Lung (tissue), 12 donors: ENCODE measurements around the gene ITPK1. TPM values are rescaled to one million over a fixed set of nuclear protein-coding genes. Genes with fewer than 3 reads are reported as not detected.

ENCODE experiments used
- ATAC-seq: fragments of 200-7000 bp; cut with Tn5 transposase; one replicate; pipeline ENCODE4 v1.9.1; 2020; ENCODE audit warnings: moderate number of reproducible peaks; ENCODE audit not compliant: insufficient read depth, low FRiP score
- DNase-seq, 3 donors: peaks; one replicate each; pipeline ENCODE4 v3.0.0-alpha.2; 2013 to 2017
- H3K27ac ChIP-seq, 2 donors: one replicate each; pipeline ENCODE4 v1.5.1; 2013; ENCODE audit warnings: mild to moderate bottlenecking in 2 of 2, moderate library complexity in 2 of 2, control low read depth in 1 of 2, inconsistent platforms in 1 of 2, low read depth in 1 of 2, low read length in 1 of 2
- H3K27me3 ChIP-seq, 3 donors: one replicate each; pipeline ENCODE4 v1.5.1; 2013; ENCODE audit warnings: low read length in 2 of 3; ENCODE audit not compliant: control insufficient read depth in 3 of 3, insufficient read depth in 3 of 3
- H3K36me3 ChIP-seq, 4 donors: one replicate each; pipeline ENCODE4 v1.5.1; 2013; ENCODE audit warnings: low read length in 4 of 4, mild to moderate bottlenecking in 1 of 4, moderate library complexity in 1 of 4; ENCODE audit not compliant: control insufficient read depth in 4 of 4, insufficient read depth in 4 of 4
- H3K4me1 ChIP-seq, 5 donors: one replicate each; pipeline ENCODE4 v1.5.1; 2013; ENCODE audit warnings: low read length in 5 of 5, mild to moderate bottlenecking in 2 of 5, moderate library complexity in 1 of 5; ENCODE audit not compliant: control insufficient read depth in 5 of 5, insufficient read depth in 5 of 5
- H3K4me3 ChIP-seq: one replicate; pipeline ENCODE4 v1.5.1; 2013; ENCODE audit warnings: mild to moderate bottlenecking, control low read depth, moderate library complexity
- H3K9ac ChIP-seq, 2 donors: one replicate each; pipeline ENCODE4 v1.5.1; 2013; ENCODE audit warnings: low read length in 2 of 2, control low read depth in 1 of 2; ENCODE audit not compliant: insufficient read depth in 1 of 2
- H3K9me3 ChIP-seq, 4 donors: one replicate each; pipeline ENCODE4 v1.5.1; 2013; ENCODE audit warnings: low read length in 3 of 4, mild to moderate bottlenecking in 1 of 4, moderate library complexity in 1 of 4; ENCODE audit not compliant: control insufficient read depth in 4 of 4, insufficient read depth in 3 of 4
- WGBS, 2 donors: extraction: QIAGEN DNeasy Blood & Tissue Kit; methylation state at CpG; one replicate each; pipeline ENCODE4 v1.1.7; 2013; 5-methylcytosine and 5-hydroxymethylcytosine counted together
- polyA plus RNA-seq, 2 donors: library from polyadenylated mRNA; stranded (reverse); fragments of 200-250 nt; gene quantifications; one replicate each; pipeline ENCODE4 v1.2.1, GENCODE V29; 2013
- total RNA-seq, 2 donors: library from RNA; depleted of rRNA in 1 of 2; stranded (reverse); fragments of >200 nt in 1 of 2; gene quantifications; one replicate each; pipeline ENCODE4 v1.2.1, GENCODE V29; 2014 to 2021
- TF ChIP-seq, protein P1 (sequence below): IDR thresholded peaks from 2 replicates; pipeline ENCODE4 v1.5.1; 2012; ENCODE audit warnings: mild to moderate bottlenecking; ENCODE audit errors: control extremely low read depth, extremely low read depth
- donor health status: control.
- donor health status: control.
- donor health status: Bipolar disorder and iron deficiency.
- donor health status: healthy.
- donor health status: DM: yes; HTN: yes; CAD: no.

The ITPK1 gene
- total and polyA plus RNA-seq, 4 donors, result 17.5 to 99.4 (median 45.3) TPM

DNA sequence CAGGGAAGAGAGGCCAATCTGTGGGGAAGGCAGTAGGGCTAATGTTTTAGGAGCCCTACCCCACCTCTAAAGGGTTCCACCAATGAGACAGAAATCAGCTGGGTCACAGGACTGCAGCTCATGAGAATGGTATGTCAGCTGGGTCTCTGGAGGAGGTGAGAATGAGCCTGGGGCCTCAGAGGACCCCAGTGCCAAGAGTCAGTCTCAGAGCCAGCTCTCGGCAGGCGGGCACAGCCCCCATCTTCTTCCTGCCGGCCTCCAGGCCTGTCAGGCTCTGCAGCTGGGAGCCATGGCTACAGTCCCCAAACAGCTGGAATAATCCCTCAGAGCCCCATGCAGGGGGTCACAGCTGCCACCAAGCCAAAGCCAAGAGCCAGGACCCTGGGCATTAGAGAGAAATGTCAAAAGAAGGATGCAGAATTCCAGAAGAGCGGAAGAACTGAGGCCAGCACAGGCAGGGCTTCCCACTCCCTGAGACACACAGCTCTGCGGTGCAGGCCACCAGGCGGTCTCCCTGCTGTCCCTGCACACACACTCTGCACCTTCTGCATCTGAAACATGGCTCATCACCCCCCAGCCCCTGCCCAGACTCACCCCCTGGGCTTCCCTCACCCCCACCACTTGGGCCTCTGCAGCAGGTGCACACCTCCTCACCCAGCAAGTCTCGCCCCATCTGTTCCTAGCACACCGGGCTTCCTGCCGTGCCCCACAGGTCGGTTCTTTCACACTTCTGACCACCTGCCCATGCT is 26.0 kb downstream of the ITPK1 start:
- WGBS, 2 donors, result 83 to 89% methylated on average over 10 of the region's 10 CpGs
- Histone ChIP-seq H3K4me3 (no peak overlapping the region), H3K27ac (no peak overlapping the region), H3K9me3 (peaks cover 0 to 3% (median under 1%) of the 10 kb centered on the region in 4 donors), H3K36me3 (no peaks in the 10 kb centered on the region), H3K9ac (no peak overlapping the region), H3K27me3 (no peaks in the 10 kb centered on the region), H3K4me1 (peaks cover 0 to 20% (median 10%) of the 10 kb centered on the region in 5 donors)
- ATAC-seq (no peak), DNase-seq (no peak)
- TF ChIP-seq, protein P1, sequence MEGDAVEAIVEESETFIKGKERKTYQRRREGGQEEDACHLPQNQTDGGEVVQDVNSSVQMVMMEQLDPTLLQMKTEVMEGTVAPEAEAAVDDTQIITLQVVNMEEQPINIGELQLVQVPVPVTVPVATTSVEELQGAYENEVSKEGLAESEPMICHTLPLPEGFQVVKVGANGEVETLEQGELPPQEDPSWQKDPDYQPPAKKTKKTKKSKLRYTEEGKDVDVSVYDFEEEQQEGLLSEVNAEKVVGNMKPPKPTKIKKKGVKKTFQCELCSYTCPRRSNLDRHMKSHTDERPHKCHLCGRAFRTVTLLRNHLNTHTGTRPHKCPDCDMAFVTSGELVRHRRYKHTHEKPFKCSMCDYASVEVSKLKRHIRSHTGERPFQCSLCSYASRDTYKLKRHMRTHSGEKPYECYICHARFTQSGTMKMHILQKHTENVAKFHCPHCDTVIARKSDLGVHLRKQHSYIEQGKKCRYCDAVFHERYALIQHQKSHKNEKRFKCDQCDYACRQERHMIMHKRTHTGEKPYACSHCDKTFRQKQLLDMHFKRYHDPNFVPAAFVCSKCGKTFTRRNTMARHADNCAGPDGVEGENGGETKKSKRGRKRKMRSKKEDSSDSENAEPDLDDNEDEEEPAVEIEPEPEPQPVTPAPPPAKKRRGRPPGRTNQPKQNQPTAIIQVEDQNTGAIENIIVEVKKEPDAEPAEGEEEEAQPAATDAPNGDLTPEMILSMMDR, result no peak

DNA sequence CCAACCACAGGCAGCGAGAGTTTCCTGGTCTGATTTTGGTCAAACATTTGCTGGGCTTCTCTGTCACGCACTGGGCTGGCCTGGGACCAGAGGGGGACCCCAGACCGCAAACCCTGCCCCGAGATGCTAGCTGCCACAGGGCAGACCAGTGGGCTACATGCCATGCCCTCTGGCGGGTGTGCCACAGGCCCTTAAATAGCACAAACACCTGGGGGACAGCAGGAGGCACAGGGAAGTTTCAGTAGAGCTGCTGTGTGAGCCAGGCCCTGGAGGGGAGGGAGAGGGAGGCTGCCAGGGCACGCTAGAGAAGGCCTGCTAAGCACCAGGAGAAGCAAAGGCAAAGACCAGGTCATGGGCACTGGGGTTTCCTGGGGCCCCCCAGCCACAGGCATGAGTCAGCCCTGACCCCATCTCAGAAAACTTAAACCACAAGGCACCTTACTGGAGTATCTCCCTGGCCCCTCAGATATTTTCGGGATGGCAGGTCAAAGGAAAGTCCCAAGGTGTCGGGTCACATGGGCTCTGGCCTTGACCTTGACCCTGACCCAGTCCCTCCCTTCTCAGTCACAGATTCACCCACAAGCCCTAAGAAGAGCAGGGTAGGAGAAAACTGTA is 29.2 kb downstream of the ITPK1 start:
- H3K36me3 ChIP-seq, result no peaks in the 10 kb centered on the region
- H3K9ac ChIP-seq, result no peak overlapping the region
- TF ChIP-seq, protein P1, result no peak

DNA sequence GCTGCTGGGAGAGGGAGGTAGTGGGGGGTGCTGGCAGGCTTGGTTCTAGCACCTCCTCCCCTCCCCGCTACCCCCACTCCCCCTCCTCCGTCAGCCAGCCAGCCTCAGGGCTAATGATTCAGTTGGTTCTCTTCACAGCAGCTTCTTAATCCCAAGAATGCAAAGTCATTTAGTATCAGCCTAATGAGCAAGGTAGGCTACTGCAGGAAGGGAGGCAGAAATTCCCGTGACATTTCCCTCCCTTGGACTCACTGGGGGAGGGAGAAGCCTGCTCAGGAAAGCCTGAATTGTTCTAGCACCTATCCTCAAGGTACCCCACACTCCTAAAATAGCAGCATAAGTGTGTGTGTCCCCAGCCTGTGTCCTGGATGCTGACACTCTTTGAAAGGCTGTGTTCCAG is 29.8 kb downstream of the ITPK1 start:
- DNase-seq, result no peak
- no peak for ATAC-seq

More for the DNA sequence above, 29.2 kb downstream of the ITPK1 start:
- H3K27ac ChIP-seq, result peak overlapping the region in 1 of 2 donors; percentile 25
- no peak for ATAC-seq
- WGBS, 2 donors, result 69 to 77% methylated on average over 8 of the region's 8 CpGs
- no peak for DNase-seq
- H3K4me1 ChIP-seq, result peaks cover 0 to 12% (median 9%) of the 10 kb centered on the region in 5 donors
- peaks cover 0 to 3% (median under 1%) of the 10 kb centered on the region in 4 donors for H3K9me3 ChIP-seq
- H3K27me3 ChIP-seq, result no peaks in the 10 kb centered on the region
- H3K4me3 ChIP-seq, result no peak overlapping the region

More for the DNA sequence above, 29.8 kb downstream of the ITPK1 start:
- no peak overlapping the region for H3K4me3 ChIP-seq
- peaks cover 0 to 3% (median under 1%) of the 10 kb centered on the region in 4 donors for H3K9me3 ChIP-seq
- H3K9ac ChIP-seq, result no peak overlapping the region
- no peaks in the 10 kb centered on the region for H3K36me3 ChIP-seq
- no peaks in the 10 kb centered on the region for H3K27me3 ChIP-seq
- peaks cover 0 to 10% (median 2%) of the 10 kb centered on the region in 5 donors for H3K4me1 ChIP-seq
- TF ChIP-seq, protein P1, result no peak
- peak overlapping the region in 1 of 2 donors; percentile 25 for H3K27ac ChIP-seq
- WGBS, 2 donors, result 36 to 71% methylated on average over 3 of the region's 3 CpGs
